Measurements from ENCODE around the gene PLPP3.

PLPP3 gene

DNA sequence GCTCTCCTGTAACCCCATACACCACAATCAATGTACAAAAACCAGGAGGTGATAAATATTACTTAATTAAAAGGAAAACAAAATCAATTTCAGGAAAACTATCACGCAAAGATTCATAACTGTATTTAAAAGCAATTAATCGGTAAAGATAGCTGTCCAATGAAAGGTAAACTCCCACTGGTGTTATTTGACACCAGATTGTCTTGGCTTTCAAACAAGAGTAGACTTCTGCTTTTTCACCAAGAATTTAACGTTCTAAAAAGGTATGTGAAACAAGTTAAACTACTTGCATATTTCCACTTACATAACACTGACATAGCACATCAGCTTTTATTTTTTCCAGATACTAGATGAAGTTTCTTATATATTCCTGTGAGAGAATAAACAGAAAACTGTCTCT is 3.5 kb downstream of the PLPP3 start:
- DNase-seq = no peak

DNA sequence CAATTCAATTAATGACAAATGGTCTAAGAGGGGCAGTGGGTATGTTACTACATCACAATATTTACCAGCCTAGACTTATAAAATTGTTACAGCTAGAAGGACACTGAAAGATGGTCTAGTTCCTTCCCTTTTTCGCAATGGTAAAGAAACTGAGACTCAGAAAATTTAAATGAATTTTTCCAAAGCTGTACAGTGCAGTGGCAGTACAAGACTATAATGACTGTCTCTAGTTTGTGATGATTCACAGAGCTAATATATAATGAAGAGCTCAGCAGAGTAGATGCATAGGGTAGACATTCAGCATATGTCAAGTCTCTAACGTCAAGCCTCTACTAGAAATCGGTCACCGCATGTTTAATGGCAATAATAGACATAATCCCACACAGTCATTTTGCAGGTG is 4.6 kb downstream of the PLPP3 start:
- no peak for DNase-seq

DNA sequence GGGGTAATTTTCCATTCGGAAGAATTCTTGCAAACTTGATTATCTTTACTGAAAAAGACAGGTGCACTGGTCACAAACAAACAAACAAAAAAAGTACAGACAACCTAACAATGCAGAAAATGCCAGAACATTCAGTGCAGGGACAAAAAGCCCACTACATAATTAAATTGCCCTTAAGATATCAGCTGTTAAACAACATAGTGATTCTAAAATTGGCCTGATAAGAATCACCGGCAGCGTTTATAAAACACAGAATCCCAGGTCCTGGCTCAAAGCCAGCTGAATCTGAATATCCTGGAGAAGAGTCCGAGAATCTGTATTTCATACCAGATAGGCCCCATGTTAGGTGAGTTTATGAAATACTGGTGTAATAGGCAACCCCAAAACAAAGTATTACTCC is 6.1 kb downstream of the PLPP3 start:
- DNase-seq = no peak

DNA sequence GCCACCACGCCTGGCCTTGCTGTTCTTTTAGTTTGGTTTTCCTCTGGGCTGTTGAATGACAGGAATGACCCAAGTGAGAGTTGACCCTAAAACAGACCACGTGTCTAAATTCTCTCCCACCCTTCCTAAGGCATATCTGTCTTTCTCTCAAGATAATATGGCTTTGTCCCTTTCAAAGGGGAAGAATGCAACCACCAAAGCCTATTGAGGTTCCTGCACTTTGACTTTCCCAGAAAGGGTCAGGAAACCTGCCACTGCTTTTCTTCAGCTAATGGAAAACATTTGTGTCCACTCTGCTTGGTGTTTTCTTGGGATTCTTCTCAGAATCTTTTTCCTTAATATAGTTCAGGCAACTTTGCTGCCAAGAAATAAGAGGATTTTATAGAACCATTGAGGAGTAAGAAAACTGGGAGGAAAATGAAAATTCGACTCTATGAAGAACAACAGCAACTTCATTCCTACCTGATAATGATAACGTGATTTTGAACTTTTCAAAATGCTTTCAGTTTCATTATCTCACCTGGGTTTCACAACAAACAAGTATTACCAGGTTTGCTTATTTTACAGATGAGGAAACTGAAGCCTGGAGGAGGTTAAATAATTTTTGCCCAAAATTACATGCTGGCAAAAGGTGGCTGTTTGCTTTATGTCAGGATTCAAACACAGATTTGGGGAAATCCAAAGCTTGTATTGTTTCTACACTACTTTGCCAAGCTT is 6.9 kb downstream of the PLPP3 start:
- no peak for DNase-seq

DNA sequence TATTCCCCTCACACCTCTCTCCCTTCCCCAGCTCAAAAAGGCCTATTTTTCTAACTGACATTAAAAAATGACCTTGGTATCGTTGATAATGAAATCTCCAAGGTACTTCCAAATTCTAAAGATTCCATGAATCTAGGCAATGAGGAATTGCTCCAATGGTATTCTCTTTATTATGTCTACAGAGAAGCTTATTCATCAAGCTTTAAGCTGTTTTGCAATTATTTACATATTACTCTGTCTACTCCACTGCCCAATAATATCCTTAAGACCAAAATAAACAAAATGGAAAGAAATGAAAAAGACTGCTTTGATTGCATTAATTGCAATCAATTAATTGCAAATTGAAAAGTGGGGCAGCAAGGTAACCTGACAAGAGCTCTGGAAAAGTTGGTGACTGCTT is 7.9 kb downstream of the PLPP3 start:
- no peak for DNase-seq

DNA sequence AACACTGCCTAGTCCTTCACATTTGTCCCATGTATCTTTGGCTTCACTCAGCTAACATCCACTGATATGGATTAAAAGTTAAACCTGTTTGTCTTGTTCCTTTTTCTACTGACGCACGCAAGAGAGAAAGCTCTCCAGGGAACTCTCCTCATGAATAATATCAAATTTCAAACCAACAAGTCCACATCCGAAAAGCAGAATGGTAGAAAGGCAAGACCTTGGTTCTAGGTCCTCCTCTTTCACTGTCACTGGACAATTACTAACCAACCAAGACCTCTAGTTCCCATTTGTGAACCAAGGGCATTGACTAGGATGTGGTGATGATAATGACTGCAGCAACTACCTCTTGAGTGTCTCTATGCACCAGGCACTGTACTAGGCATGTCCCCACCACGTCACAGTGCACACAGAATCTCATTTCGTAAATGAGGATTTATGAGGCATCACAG is 8.4 kb downstream of the PLPP3 start:
- no peak for DNase-seq

DNA sequence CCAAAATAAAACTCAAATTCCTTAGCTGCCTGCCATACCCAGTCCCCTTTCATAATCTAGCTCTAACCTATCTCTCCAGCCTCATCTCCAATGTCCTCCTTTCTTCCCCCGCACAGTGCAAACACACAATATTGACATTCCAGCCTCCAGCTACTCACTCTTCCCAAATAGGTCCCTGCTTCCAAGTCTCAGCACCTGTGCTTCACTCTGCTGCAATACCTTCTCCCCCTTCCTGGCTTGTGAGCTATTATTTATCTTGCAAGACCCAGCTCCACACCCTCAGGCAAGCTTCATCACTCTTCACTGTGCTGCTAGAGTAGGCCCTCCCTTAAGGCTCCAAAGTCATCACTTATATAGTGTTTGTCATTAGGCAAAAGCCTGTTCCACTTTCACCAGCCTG is 9.7 kb downstream of the PLPP3 start:
- no peak for DNase-seq

DNA sequence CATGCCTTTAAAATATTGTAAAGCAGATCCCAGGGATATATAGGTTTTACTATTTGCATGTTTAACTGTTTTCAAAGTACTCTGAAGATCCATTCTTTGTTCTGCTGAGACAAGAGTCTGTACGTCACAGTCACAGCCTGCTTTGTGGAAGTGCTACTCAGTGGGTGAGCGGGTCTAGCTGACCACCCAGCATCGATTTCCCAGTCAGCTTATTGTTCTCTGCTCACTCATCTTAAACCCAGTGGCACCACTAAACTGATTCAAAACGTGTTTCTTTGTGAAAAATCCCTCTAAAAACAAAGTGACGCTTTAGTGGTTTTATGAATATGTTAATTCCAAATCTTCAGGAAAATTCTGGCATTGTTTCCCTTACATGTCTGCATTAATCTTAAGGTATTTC is 12.4 kb downstream of the PLPP3 start:
- DNase-seq = no peak

DNA sequence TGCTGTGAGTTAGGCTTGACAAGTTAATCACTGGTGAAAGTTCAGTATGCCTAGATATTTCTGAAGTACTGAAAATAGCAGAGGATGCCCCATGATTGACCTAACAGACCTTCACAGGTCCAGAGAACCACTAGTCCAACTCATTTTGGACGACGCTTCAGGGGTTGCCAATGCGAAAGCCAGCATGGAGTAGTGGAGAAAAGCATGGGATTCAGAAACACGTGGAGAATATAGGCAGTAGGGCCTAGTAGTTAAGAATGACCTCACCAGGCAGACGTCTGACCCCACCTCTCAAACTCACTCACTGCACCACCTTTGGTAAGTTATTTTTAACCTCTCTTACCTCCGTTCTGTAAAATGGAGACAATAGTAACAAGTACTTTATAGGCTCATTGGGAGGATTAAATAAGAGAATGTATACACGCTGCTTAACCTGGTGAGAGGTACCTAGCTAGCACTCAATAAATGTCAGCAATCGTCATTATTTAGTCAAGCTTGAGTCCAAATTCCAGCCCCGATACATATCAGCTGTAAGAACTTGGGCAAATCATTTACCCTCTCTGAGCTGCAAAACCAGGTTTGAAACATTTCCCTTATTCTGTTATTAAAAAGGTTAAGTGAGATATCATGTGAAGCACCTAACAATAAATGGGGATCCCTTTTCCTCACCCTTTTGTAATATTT is 13.2 kb downstream of the PLPP3 start:
- no peak for DNase-seq

DNA sequence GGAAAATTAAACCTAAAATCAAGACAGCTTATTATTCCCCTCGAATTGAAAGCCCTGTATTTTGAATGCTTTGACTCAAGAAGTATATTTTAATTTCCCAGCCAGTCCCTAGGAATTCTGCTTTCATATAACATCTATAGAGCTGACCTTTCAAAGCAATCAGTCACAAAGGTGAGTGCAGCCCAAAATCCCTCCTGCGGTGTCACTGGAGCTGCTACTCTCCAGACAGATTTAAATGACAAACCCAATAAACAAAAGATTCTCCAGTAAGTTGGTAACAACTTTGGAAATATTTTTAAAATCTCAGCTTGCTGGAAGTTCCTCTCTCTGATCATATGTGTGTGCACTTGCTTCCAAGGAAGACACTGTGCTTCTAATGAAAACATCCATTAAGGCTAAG is 14.7 kb downstream of the PLPP3 start:
- DNase-seq = no peak

DNA sequence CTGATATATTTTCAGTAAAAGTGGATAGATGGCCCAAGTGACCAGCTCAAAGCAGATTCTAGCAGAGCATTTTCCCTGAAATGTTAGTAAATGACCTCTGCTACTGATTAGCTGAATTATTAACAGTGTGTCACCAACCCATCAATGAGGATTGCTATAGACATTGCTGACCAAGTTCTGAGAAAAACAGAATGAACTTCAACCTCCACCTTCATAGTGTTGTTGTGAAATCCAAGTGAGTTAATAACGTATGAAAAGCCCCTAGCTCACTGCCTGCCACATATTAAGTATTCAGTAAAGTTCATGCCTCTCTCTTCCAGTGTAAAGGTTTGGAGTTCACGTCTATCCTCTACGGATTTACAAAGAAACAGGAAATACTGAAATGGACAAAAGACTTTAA is 15.8 kb downstream of the PLPP3 start:
- DNase-seq = no peak

DNA sequence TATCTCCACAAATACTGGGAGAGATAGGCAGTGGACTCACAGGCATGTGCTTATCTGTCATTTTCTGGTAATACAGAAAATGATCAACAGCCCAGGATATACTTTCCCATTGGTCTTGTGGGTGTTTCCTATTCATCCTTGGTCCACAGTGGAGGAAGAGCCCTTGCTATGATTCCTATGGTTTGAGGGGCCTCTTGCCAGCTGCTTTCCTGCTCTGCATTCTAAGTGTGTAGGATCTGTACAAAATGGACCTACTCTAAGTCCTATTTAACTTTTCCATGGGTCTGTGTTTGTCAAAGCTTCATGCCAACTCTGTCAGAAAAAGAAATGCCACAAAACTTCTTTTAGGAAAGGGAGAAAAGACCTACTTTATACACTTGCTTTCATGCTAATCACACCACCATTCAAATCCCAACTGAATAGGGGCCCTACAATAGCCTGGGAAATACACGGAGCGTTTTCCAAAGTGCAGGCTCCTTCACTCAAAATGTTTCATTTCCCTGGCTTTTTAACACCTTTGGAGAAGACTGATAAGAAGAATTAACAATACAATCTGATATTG is 16.4 kb downstream of the PLPP3 start:
- no peak for DNase-seq

DNA sequence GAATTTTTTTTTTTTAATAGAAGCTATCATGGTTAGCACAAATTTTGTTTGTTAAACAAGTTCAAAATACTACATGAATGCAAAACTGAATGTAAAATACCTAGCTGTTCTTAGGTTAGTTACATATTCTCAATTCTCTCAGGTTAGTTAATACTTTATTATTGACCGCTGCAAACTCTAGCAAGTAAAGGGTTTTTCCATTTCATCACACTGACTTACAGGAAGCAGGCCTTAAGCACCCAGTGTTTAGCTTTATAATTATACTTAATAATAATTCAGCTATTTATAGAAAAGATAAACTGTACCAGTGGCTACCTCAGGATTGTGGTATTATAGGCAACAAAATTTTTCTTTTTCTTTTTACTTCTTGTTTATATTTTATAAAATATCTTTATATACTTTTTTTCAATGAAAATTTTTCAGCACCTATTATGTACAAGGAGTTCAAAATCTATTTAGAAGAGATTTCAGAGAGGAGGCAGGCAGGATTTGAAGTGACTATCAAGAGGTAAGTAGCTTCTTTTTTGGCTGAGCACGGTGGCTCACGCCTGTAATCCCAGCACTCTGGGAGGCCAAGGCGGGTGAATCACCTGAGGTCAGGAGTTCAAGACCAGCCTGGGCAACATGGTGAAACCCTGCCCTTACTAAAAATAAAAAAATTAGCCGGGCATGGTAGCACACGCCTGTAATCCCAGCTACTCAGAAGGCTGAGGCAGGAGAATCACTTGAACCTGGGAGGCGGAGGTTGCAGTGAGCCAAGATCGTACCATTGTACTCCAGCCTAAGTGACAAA is 17.9 kb downstream of the PLPP3 start:
- no peak for DNase-seq

DNA sequence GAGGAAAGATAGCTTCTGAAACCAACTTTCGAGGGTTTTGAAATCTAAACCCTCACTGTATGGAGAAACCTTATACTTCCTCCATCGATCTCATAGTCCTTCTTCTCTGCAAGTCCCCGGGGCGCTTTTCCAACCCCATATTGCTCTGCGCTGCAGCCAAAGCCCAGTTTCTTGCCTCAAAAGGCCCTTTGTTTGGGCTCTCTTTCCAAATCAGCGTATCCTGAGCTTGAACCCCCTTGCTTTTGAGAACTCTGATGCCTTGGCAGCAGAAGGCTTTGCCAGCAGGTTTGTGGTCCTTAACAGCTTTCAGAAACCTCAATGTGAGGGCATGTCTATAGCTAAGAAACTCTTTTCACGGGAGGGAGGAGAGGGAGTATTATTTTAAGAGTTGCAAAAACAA is 21.6 kb downstream of the PLPP3 start:
- DNase-seq = no peak

DNA sequence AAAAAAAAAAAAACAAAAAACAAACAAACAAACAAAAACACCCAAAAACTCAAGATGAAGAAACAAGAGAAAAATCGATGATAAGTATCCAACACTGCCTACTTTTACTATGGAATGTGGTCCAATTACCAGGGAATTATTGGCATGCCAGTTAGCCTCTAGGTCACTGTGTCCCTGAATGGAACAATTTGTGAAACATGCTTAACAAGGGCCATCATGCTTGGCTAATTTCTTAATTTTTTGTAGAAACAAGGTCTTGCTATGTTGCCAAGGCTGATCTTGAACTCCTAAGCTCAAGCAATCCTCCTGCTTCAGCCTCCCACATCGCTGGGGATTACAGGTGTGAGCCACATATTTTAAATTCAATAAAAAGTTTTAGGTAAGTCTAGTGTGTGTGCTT is 23.9 kb downstream of the PLPP3 start:
- no peak for DNase-seq

DNA sequence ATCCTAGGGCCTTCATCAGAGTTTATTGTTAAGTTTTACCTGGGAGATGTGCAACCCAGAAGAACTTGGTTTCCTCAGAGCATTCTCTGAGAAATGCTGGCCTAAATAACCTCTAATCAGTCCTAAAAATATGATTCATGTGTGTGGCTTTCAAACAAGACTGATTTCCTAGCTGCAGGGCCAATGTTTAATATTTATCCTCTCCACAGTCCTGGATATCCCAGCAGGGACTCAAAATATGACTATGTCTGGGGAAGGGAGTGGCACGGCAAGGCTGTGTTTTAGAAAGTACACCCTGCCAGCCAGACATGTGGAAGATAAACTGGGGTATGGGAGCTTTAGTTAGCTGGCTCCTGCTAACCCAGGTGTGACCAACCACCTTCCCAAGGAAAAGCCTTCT is 26.3 kb downstream of the PLPP3 start:
- no peak for DNase-seq

DNA sequence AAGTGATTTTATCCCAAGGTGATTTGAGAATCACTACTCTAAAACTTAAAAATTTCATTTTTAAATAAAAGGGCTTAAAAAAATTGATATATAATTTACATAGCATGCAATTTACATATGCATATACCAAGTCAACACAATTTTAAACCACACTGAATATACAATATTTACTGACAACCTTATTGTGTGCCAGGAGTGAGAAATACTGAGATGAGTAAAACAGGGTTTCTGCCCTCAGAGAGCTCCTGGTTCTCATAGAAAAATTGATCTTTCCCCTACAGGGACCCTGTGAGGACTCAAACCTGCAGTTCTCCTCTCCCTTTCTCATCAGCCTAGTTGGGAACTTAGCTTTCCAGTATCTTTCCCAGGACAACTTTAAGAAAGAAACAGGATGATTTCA is 27.0 kb downstream of the PLPP3 start:
- no peak for DNase-seq

DNA sequence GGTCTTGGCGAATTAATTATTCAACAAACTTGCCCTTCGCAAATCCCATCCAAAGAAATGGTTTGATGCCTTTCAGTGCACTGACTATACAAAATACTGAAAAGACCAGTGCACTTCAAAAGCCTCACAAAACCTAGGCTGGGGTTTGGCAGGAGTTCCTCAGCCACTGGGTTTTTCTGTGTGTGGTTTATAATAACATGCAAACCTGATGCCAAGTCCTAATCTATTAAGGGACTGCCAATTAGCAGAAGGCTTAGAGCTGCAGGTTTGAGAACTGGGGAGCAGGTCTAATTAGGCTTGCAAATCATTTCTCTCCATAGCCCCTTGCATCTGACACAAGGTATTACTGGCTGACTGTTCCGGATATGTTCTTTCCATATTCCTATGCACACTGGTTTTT is 27.7 kb downstream of the PLPP3 start:
- DNase-seq = no peak

DNA sequence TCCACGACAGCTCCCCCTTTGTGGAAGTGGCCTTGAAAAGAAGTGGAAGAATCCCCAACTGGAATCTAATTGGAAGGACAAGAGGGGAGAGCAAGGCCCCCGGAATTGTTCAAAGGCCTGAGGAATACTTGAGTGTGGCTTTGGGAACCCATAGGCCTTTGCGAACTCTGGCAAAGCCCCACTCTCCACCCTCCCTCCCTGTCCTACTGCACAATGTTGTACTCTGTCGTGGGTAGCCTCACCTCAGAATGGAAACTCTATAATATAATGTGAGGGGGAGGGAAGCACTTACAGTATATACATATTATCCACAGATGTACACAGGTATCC is 28.5 kb downstream of the PLPP3 start:
- no peak for DNase-seq

DNA sequence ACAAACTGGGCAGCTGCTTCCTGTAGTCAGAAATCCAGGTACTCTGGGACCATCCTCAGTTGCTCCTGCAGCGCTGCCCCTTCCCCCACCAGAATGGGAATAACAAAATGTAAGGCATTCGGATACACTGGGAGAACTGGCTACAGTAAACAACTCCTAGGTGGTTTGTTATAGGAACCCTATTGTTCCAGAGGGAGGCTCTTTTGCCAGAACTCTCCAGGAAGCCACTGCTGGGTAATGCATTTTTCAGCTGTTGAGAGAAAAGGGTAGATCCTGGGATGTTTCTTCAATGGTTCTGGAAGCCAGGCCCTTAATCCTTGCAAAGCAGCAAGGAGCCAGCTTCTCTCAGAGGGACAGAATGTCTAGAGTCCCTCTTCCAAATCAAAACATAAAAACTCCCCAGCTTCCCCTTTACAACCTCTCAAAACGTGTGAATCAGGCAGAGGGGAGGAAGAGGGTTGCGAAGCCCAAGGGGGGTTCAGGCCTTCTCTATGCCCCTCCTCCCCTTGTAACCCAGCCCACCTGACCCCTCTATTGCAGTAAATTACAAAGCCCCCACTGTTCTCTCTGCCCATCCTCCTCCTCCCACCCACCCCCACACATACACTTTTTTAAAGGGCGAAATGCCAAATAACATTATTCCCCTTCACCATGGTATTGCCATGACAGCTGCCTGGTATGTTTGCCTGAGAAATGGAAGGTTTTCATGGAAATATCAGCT is 29.1 kb downstream of the PLPP3 start:
- DNase-seq = no peak

DNA sequence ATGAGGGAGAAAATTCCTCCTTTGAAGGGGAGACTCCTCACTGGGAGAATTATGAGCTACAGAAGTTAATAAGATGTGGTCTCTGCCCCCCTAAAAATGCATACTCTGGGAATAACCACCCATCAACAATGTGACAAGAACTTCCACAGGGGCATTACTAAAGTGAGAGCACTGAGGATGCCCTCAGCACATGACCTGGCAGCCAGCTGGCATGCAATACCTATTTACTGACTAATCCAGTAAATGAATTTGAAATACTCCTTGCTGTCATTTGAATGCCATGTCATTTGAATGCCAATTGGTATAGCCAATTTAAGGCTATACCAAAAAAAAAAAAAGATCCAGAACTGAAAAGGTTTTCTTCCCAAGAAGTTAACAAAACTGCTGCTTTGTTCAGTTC is 30.8 kb downstream of the PLPP3 start:
- no peak for DNase-seq

DNA sequence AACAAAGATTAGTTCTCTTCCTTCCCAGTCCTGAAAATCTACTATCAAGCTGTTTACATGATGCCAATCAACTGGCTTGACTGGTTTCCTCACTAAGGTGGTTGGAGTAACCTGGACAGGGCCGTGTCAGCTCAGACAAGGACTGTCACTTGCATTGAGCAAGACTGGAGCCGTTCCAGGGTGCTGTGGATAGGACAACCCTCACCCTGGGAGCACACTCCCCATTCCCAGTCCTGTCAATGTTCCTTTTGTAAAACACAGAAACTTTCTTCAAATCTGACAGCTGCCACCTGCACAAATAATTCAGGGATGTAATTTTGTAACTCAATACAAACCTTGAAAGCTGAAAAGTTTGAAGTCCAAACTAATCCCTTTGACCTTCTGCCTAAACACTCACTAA is 31.4 kb downstream of the PLPP3 start:
- DNase-seq = no peak

DNA sequence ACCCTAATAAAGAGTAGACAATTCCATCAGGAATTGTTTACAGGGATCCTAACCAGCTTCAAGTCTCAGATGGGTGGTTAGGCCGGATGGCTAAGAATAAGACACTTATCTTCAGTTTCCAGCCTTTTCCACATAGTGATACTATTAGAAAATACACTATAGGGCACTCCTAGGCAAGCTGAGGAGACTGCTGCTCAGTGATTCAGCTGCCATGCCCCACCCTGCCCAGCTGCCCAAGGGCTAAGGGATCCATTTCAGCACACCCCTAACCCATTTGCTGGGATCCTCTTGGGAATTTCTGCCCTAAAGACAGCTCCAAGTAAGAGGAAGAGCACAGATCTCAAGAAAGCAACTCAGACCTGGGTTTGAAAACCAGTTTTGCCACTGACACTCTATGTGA is 31.9 kb downstream of the PLPP3 start:
- DNase-seq = no peak
